H1 (cell line): ENCODE results near the gene SLAMF1.

Experiments used
- HDAC6 ChIP-seq: IDR thresholded peaks from one replicate; pipeline ENCODE4 v1.7.1; 2012; ENCODE audit warnings: low read depth, mild to moderate bottlenecking, inconsistent platforms, low read length, moderate library complexity
- TF ChIP-seq, protein P1 (sequence below), 3 experiments: IDR thresholded peaks; 1 replicate in 2 of 3; 2 replicates in 1 of 3; pipeline versions ENCODE4 v1.5.1 to v1.6.1; 2011; ENCODE audit warnings: low read length in 3 of 3, mild to moderate bottlenecking in 3 of 3, inconsistent platforms in 2 of 3, low read depth in 1 of 3, moderate library complexity in 1 of 3; ENCODE audit not compliant: insufficient read depth in 1 of 3; ENCODE audit errors: control extremely low read depth in 1 of 3

DNA sequence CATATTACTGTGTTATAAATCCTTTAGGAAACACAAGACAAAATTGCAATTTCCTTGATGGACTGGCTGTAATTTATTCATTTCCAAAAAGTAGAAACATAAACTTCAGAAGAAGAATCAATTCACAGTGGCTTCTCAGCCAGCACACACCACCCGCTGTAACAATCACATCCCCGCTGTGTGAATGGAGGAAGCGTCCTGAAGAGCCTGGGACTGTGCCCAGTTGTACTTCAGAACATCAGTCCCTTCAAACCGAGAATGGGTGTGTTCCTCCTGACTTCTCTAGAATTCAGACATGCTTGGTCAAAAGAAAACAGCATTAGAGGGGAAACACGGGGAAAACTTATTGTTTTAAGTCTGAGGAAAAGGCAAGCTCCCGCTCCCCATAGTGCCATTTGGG, 38.8 kb downstream of the SLAMF1 start:
- TF ChIP-seq, protein P1, sequence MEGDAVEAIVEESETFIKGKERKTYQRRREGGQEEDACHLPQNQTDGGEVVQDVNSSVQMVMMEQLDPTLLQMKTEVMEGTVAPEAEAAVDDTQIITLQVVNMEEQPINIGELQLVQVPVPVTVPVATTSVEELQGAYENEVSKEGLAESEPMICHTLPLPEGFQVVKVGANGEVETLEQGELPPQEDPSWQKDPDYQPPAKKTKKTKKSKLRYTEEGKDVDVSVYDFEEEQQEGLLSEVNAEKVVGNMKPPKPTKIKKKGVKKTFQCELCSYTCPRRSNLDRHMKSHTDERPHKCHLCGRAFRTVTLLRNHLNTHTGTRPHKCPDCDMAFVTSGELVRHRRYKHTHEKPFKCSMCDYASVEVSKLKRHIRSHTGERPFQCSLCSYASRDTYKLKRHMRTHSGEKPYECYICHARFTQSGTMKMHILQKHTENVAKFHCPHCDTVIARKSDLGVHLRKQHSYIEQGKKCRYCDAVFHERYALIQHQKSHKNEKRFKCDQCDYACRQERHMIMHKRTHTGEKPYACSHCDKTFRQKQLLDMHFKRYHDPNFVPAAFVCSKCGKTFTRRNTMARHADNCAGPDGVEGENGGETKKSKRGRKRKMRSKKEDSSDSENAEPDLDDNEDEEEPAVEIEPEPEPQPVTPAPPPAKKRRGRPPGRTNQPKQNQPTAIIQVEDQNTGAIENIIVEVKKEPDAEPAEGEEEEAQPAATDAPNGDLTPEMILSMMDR (IDR thresholded peaks at IDR 0.05; ENCODE audit: control extremely low read depth in 1 of 3, insufficient read depth in 1 of 3, low read depth in 1 of 3, low read length in 3 of 3), result no peak
- no peak for TF ChIP-seq HDAC6
